HG02981 (cell line): ENCODE data around the gene CASQ2.

Experiments
- ATAC-seq: cut with Tn5 transposase; IDR thresholded peaks from one replicate; pipeline ENCODE4 v1.9.1; 2021; ENCODE audit warnings: mild to moderate bottlenecking, moderate library complexity; ENCODE audit not compliant: unreplicated experiment

Gene CASQ2

DNA sequence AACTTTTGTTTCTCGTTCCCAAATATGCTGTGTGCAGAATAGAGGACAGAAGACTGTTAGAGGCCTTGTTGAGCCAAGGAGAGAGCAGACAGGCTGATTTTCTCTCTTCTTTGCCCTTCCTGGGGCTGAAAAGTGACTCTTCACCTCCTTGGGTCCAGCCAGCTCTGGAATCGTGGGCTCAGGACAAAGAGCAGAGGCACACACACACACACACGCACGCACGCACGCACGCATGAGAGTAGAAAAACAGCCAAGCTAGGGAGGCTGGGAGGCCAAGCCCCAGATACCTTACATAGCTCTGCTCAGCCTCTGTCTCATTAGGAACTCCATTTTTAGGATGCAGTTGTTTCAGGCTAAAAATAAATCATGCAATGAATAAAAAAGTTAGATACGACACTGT lies at the start of gene CASQ2:
TSS of gene CASQ2 (minus strand) at position 166 of the 400 bp plus-strand sequence. CDS start 173 bp downstream, outside the sequence.
- ATAC-seq: no peak

DNA sequence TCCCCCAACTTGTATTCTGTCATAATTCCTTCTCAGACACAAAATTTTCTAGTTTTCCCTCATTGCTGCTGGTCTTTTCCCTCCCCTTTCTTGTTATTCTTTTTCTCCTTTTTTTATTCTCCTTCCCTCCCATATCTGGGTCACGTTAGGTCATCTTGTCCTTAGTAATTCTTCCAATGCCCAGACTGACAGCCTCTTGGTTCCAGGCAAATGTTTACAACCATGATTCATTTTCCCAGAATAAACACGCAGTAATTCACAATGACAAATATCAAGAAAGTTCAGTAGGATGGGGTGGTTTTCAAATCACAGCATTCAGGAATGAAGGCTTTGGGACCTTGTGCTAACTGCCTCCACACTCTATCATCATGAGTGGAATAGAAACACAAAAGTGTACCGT lies 47.2 kb upstream of the CASQ2 start:
- ATAC-seq: no peak

DNA sequence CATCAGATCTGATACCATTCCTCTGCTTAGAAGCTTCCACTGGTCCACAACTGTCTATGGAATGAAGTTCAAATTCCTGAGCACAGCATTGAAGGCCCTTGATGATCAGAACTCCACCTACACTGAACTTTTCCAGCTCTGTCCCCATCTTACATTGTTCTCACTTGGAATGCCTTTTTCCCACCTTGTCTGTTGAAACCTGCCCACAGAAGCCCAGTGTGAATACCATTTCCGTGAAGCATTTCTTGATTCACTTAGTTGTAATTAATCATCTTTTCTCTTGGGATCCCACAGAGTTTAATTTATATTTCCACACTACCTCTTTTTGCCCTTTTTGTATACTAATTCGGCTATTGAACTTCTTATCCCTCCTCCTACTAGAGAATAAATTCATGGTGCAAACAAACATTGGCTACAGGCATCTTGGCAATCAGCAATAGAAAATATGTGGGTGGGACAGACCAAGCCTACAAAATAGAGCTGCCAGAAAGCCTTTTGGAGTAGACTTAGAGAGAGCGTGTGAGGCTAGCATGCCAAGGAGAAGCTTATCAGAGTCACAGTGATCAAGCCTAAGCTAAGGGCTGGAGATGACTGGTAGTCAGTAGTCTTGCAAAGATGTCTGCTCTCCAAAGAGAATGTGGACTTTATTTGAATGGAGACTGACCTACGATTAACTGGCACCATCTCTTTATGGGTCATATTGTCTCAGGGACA lies 46.3 kb upstream of the CASQ2 start:
- no peak for ATAC-seq

DNA sequence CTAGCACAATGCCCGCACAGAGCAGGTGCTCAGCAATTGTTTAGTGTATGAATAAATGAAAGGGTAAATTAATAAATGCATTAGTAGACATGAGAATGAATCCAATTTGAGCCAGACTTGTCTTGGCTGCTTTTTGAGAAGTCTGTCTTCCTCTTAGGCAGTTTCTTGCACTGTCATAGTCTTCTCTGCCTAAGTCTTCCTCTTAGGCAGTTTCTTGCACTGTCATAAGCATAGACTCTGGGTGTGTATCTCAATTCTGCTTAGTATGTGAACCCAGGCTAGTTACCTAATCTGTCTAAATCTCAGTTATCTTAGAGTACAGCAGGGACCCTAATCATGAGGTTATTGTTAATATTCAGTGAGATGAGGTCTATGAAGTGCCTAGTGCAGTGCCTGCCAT lies 45.2 kb upstream of the CASQ2 start:
- ATAC-seq: no peak

DNA sequence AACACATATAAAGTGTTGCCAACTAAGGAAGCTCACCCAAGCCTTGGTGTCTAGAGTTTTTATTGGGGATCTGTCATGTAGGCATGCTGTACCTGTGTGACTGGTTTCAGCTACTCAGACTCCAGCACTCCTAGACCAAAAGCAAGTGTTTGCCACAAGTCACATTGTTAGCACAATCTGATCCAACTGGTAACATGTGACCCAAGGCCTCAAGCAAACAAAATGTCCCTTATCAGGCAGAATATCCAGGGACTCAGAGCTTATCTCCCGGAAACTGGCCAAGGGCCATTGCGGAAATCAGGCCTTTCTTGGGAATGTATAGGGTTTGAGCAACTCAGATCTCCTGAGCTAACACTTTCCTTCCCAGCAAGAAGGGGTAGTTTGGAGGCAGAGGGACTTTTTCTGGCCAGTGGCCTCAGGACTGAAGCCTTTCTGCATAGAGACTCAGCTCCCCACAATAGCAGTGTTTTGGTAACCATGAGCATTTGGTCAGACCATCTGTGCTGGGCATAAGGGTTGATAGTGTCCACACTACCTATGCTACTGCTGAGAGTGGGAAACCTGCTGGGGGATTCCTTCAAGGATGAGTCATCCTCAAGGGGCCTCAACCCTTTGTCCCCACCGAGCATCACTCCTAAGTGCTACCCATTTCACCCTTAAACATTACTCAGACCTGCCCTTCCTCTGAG lies 42.8 kb upstream of the CASQ2 start:
- no peak for ATAC-seq

DNA sequence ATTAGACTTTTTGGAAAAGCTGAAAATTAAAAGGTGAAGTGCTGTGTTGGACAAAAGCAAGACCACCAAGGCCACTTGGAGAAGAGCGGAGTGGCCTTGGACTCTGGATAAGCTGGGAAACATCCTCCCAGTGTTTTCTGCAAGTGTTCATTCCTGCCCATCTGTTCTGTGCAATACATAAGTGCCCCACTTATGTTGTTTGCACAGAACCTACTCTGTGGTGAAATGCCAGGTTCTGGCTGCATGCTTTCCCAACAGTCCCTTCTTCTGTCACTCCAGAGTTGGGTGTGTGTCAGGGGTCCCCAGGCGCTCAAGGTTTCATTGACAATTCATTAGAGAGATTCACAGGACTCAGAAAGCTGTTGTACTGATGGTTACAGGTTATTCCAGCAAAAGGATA lies 42.1 kb upstream of the CASQ2 start:
- no peak for ATAC-seq

DNA sequence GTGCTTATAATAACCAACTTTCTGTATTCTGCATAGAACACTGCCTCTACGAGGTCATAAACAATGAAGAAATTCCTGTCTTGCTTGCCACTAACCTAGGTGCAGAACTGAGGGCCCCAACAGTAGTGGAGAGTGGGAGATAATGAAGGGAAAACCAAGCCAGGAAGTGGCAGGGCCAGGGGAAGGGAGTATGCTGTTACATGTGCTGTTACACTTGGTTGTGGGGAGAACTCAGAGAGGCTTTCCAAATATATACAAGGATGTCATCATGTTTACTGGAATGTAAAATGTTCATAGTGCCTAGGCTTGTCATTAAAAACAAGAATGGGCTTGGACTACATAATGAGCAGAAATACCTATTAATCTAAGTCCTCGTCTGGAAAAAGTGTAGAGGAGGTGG lies 41.3 kb upstream of the CASQ2 start:
- no peak for ATAC-seq

DNA sequence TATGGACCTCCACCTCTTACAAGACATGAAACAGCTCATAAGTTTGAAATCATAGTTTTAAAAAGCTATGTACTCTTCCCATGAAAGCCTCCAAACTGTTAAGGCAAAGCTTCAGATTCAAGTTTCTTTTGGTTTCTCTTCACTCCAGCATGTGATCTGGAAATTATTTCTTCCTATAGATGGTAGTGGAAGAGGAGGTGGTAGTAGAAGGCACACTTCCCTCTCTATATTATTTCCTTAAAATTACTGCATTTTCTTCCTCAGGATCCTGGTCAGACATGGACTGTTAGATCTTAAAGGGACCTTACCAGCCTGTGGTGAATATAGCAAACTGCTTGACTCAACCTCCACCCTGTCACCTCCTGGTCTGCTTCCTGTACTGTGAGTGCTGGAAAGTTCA lies 40.6 kb upstream of the CASQ2 start:
- ATAC-seq: no peak

DNA sequence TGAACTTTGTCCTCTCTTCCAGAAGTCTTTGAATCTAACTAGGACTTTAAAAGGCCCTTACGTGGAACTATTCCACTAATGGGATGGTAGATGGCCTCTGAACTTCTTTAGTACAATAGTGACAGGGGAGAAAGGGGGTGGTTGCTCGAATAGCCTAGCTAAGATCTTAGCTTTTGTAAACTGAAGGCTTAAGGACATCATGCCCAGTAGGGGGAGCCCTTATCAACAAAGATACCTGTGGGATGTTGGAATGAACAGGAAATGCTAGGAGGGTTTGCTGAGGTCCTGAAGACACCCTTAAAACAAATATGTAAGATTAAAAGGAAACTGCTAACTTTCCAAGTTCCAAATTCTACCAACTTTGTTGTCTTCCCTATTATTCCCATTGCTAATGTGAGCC lies 39.2 kb upstream of the CASQ2 start:
- no peak for ATAC-seq

DNA sequence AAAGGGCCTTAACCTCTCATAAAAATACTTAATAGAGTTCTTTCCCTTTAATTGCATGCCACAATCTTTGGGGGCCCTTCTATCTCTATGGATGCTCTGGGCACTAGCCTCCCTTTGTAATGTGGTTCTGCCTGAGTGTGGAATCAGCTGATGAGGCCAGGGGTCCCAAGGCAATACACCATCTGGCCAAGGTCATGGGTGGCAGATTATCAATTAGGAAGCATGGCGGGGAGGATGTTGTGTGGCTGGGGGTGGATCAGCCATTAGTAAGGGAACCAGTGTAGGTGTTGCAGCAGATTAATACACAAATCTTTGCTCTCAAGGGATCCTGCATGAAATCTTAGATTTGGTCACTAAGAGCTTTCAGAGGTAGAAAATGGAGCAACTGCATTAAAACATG lies 37.1 kb upstream of the CASQ2 start:
- no peak for ATAC-seq

DNA sequence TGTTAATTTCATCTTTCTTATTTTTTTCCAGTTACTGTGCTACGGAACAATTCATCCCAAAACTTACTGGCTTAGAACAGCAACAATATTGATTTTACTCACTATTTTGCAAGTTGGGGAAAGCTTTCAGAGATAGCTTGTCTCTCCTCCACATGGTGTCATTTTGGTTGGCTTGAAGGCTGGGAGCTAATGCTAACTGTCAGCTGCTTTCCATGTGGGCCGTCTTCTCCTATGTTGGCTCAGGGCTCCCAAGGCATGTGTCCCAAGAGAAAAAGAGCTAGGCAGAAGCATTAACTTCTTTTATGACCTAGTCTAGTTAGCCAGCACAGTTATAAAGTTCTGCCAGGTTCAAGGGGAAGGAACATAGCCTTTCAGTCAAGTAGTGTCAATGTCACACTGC lies 33.9 kb upstream of the CASQ2 start:
- ATAC-seq: no peak

DNA sequence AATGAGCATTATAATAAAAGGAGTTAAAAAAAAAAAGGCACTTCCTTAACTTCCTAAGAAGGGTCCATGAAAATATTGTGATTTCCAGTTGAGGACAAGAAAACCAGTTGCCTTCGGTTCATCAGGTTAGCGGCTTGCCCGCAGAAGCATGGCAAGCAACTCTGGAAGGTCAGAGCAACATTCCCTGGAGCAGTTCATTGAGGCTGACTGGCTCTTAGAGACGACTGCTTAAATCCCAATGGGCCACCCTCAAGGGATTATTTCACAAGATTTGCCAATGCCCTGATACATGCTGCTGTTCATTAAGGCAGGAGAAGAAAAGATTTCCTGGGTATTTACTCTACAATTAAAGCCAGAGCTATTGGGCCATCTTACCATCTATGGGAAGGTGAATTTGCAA lies 29.0 kb upstream of the CASQ2 start:
- ATAC-seq: no peak

DNA sequence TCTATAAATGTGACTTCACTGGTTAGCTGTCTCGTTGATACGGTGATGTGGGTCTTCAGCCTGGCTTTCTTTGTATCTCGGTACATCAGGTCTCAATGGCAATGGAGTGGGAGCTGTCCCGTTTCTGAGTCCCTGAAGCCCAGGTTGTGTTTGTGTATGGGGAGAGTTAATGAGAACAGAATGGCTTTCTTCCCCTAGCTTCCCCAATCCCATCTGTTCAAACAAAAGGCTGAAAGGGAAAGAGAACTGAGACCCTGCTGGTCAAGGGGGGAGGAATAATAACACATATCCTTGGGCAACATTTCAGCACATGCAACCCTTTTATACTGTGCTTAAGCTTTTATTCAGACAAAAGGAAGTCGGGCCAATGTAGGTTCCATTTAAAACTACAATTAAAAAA lies 28.4 kb upstream of the CASQ2 start:
- ATAC-seq: no peak

DNA sequence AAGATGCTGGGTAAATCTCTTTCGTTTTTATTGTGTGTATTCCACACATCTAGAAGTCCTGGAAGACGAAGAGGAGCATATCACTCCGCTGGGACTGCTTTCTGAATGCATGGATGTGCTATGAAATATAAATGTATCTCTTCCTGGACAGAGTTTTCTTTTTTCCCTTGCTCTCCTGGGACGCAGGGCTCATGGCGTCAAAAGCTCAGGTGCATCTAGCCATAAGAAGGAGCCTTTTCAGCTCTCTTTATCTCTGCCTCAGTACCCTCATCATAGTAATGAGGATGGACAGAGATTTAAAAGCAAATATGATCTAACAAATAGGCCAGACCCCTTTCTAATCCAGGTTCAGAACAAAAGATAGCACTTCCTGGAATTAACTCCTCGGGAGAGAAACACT lies 27.5 kb upstream of the CASQ2 start:
- ATAC-seq: no peak

DNA sequence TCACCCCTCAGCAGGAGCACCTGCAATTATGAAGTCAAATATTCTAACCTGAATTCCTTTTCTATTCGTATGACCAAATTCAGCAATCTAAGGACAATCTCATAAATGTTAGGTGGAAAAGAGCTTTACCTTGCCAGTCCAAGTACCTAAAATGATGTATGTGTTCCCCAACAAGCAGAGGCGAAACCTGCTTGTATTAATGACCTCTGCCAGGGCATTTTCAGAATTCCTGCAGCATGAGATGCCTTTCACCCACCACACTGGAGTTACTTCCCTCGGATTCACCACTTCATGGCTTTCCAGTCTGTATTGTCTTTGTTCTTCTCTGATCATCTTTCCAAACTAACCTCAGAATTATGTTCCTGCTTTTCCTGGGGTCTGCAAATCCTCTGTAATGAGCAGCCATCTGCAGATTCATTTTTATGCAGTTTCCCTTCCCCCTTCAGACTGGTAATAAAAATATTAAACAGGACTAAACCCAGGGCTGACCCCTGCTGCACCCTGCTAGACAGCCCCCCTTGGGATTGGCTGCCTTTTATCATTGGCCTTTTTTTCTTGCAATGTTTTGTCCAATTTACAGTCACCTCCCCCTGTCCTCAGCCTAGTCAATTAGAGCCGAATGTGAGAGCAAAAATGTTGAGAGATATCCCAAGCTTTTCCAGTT lies 26.6 kb upstream of the CASQ2 start:
- ATAC-seq: no peak

DNA sequence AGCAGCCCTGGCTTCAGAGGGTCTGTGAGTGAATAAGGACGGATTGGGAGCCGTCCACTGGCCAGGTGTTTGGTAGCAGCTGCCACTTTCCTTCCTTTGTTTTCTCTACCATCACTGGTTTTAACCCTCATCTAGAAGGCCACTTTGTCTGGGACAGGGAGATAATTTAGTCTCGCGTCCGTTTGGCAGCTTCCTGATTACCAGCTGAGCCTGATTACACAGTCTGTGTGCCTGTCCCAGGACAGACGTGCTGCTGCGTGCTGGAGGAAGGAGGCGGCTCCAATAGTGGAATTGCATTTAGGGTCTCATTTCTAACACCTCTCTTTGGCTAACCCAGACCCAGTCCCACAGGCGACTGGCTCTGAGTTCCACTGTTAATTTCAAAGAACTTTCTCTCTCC lies 24.6 kb upstream of the CASQ2 start:
- ATAC-seq: no peak

DNA sequence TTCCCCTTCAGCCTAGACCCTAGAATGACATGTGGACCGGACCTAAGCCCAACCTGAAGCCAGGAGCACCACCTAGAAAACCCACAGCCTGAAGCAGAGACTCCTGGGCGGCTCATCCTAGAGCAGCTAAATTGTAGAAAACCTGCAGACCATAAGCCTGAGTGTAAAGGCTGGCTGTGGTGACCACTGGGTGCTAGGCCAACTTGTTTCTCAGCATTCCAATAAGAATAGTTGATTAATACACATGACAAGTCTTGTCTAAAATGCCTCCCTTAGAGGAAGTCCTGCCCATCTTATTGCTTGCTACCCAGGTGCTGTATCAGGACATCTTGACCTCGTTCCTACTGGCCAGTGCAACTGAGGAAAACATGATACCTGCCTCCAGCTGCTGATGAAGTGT lies 23.3 kb upstream of the CASQ2 start:
- ATAC-seq: no peak

DNA sequence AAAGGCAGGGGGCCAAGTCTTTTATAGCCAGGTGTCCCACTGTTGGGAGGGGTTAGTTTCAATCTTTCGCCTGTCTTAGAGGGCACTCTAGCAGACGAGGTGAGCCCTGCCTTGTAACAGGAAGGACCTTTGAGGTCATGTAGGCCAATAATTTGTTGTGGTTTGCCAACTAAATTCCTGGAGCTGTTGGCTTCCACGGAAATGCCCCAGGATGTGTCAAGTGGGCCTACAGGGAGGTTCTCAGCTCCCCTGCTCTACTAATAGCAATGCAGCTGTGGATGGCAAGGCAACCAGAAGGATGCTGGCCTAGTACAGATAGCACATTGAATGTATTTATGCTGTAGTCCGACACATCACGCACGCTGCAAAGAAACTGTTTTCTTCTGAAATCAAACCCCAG lies 22.3 kb upstream of the CASQ2 start:
- ATAC-seq: no peak

DNA sequence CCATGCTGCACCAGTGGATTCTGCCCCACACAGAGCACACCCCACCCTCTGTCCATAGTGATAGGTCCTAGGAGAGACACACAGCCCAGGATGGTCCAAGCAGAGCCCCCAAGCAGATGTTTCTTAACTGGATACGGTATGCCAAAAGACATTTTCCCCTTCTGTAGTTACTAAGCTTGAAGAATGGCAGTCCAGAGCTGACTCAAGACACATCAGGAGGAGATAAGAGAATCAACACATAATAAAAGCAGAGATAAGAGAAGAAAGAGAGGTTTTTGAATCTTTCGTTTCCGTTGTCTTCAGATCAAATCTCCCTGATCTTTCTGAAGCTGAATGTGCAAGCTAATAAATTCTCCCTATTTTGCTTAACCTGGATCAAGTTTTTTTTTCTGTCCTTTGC lies 21.8 kb upstream of the CASQ2 start:
- ATAC-seq: no peak

DNA sequence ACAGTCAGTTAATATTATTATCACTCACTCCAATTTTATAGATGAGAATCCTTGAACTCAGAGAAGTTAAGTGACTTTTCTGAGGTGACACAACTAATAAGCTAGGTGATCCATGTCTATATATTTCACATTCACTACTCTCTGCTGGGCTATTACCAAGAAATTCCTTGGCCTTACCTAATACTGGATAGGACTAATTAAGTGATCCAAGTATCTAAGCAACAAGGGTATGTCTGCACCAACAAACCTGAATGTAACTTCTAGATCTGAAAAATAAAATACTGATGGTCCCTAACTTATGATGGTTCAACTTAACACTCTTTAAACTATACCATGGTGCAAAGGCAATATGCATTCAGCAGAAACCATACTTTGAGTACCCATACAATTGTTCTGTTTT lies 14.8 kb upstream of the CASQ2 start:
- ATAC-seq: no peak

DNA sequence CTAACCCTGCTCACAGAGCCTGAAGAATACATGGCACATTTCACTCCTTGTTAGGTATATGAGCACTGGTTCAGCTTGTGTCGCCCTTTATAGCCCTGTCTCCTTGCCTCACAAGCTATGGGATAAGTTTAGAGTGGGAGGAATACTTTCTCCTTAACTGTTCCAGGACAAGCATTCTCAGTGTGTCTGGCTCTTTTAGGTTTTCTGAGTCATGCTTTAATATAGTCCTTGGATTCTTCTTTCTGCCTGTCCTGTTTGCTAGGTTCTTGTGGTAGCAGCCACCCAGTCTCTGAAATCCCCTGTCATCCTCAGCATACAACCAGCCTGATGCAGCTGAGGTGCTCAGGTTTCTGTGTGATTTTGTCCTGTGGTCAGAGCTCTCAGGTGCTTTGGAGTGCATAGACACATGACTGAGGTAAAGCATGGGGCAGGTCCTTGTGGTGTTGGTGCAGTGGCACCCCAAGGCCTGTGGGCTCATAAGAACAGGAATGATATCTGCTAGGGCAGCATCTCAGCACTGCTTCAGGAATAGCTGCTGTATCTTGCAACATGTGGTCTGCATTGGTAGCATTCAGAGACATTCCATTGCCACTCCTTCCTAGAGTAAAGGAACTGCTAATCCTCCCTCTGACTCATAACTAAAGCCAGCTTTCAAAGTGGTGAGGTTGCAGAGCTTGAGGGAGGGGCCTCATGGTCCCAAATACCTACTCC lies 14.2 kb upstream of the CASQ2 start:
- ATAC-seq: no peak

DNA sequence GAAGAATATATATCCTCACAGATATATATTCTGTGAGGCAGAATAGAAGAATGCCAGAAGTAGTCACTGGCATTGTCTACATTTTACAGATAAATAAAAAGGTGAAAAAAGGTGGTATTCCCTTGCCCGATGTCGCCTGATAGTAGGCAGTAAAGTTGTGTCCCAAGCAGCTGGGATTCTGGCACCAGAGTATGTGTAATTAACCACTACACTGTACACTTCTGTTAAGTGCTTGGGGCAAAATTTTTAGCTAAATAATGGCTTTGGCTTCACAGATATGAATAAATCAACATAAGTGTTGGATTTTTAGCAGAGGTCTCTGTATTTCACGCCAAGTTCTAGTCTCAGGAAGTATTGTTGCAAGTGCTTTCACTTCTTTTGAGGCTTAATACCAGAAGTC lies 13.3 kb upstream of the CASQ2 start:
- ATAC-seq: no peak
